ENCODE results near the gene SYNPO2. TPM values are rescaled to one million over a fixed set of nuclear protein-coding genes. Genes with fewer than 3 reads are reported as not detected.

The SYNPO2 gene
- total RNA-seq, 4 donors from 2014 or later = 144 to 400 (median 228) TPM

GRCh38 chr4:118881512-118882146 lies 7.0 kb upstream of the SYNPO2 start:
- DNase-seq = no peak
- H3K27ac ChIP-seq = no peak overlapping the region
- no peaks in the 10 kb centered on the region for H3K36me3 ChIP-seq
- intact Hi-C loops (cut with DNase I; ENCODE audit: low total_unique reads) = loop anchor here (10.0 kb wide), 1 partner anchor 117 kb away; no protein-coding TSS in a partner anchor
- no peaks in the 10 kb centered on the region for H3K27me3 ChIP-seq
- no peaks in the 10 kb centered on the region for H3K9me3 ChIP-seq
- no peak overlapping the region for H3K4me3 ChIP-seq
- H3K4me1 ChIP-seq = no peaks in the 10 kb centered on the region
- no peak for TF ChIP-seq CTCF (IDR thresholded peaks at IDR 0.05)
- TF ChIP-seq POLR2A (IDR thresholded peaks at IDR 0.05) = no peak

DNA sequence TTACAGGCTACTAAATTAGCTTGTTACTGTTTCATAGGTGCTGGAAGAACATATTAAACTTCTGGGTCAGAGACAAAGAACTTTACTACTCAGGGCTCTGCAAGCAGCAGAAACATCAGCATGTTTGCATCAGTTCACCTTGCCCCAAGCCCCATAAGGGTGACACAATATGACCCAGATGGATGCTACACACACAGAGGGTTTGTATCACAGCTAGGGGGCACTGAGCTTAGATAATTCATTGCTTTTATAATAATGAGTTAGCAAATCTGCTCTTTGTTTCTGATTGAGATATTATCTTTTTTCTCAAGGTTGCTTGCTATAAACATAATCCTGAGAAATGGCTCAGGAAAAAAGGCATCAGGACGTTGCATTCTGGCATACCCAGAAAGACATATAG lies 4.8 kb upstream of the SYNPO2 start:
- no peaks in the 10 kb centered on the region for H3K27me3 ChIP-seq
- intact Hi-C loops (cut with DNase I; ENCODE audit: low total_unique reads) = loop anchor here (10.0 kb wide), 1 partner anchor 119 kb away; no protein-coding TSS in a partner anchor
- no peaks in the 10 kb centered on the region for H3K4me1 ChIP-seq
- TF ChIP-seq CTCF (IDR thresholded peaks at IDR 0.05) (peak in 1 of 4 experiments; percentile 8), POLR2A (IDR thresholded peaks at IDR 0.05) (no peak)
- no peaks in the 10 kb centered on the region for H3K9me3 ChIP-seq
- H3K36me3 ChIP-seq = no peaks in the 10 kb centered on the region
- H3K27ac ChIP-seq = no peak overlapping the region
- DNase-seq = no peak
- H3K4me3 ChIP-seq = no peak overlapping the region

DNA sequence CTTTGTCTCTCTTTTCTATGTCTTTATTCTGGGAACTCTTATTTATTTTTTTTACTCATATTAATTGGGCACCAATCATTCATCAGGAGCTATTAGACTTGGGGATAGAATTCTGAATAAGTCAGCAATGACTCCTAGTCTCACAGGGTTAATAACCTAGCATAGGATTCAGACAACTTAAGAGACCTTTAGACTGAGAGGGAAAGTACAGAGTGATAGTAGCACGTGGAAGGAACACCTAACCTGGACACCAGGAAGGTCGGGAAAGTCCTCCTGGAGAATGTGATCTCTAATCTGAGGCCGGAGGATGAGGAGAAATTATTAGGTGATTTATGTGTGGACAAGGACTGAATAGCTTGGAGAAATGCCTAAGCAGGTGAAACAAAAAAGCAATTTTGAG lies 3.9 kb upstream of the SYNPO2 start:
- no peak overlapping the region for H3K27ac ChIP-seq
- H3K27me3 ChIP-seq = no peaks in the 10 kb centered on the region
- no peak for DNase-seq
- H3K9me3 ChIP-seq = no peaks in the 10 kb centered on the region
- intact Hi-C loops (cut with DNase I; ENCODE audit: low total_unique reads) = loop anchor here (5.0 to 10.0 kb wide), 2 partner anchors 83 to 120 kb away; no protein-coding TSS in a partner anchor
- no peaks in the 10 kb centered on the region for H3K4me1 ChIP-seq
- no peaks in the 10 kb centered on the region for H3K36me3 ChIP-seq
- no peak for TF ChIP-seq CTCF (IDR thresholded peaks at IDR 0.05)
- TF ChIP-seq POLR2A (IDR thresholded peaks at IDR 0.05) = no peak
- no peak overlapping the region for H3K4me3 ChIP-seq

DNA sequence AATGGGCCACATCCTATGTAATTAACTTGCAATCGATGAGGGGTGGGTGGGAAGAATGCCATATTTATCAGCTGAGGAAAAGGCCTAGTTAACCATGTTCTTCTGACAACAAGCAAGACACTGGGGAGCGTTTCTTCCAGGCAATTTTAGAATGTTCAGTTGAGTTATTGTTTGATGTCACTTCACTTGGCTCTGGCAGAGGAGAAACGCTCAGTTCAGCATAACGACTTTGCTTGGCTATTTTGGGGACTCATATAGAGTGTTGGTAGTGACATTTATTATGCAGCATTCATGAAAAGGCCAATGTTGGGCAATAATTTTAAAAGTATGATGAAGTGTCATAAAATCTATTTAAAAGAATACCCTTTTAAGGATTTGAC lies 648 bp downstream of the SYNPO2 start:
- DNase-seq = peak in 1 of 2 donors; percentile 37
- no peaks in the 10 kb centered on the region for H3K27me3 ChIP-seq
- intact Hi-C loops (cut with DNase I; ENCODE audit: low total_unique reads) = loop anchor here (5.0 to 10.0 kb wide), 2 partner anchors 78 to 125 kb away; no protein-coding TSS in a partner anchor
- H3K27ac ChIP-seq = peak overlapping the region; percentile 89 to 96
- no peaks in the 10 kb centered on the region for H3K4me1 ChIP-seq
- peak overlapping the region; percentile 65 to 75 for H3K4me3 ChIP-seq
- no peak for TF ChIP-seq CTCF (IDR thresholded peaks at IDR 0.05)
- no peak for TF ChIP-seq POLR2A (IDR thresholded peaks at IDR 0.05)
- no peaks in the 10 kb centered on the region for H3K36me3 ChIP-seq
- H3K9me3 ChIP-seq = no peaks in the 10 kb centered on the region

- DNase-seq = no peak
- H3K27ac ChIP-seq = peak overlapping the region; percentile 89 to 96
- H3K4me1 ChIP-seq = peaks cover 0 to 5% of the 10 kb centered on the region in 2 donors
- intact Hi-C loops (cut with DNase I; ENCODE audit: low total_unique reads) = no loop called here
- H3K27me3 ChIP-seq = no peaks in the 10 kb centered on the region
- no peaks in the 10 kb centered on the region for H3K36me3 ChIP-seq
- no peaks in the 10 kb centered on the region for H3K9me3 ChIP-seq
- no peak for TF ChIP-seq CTCF (IDR thresholded peaks at IDR 0.05)
- no peak for TF ChIP-seq POLR2A (IDR thresholded peaks at IDR 0.05)
- H3K4me3 ChIP-seq = peak overlapping the region in 1 of 2 donors; percentile 20
These were observed 5.4 kb downstream of the SYNPO2 start for GRCh38 chr4:118894034-118894433.
